ENCODE data around the gene CIB4.
"Not testable (repeated sequence)": the region's sequence is repeated elsewhere in the genome, so short reads cannot be mapped to it uniquely, and the experiment has no call there.

Gene CIB4

DNA sequence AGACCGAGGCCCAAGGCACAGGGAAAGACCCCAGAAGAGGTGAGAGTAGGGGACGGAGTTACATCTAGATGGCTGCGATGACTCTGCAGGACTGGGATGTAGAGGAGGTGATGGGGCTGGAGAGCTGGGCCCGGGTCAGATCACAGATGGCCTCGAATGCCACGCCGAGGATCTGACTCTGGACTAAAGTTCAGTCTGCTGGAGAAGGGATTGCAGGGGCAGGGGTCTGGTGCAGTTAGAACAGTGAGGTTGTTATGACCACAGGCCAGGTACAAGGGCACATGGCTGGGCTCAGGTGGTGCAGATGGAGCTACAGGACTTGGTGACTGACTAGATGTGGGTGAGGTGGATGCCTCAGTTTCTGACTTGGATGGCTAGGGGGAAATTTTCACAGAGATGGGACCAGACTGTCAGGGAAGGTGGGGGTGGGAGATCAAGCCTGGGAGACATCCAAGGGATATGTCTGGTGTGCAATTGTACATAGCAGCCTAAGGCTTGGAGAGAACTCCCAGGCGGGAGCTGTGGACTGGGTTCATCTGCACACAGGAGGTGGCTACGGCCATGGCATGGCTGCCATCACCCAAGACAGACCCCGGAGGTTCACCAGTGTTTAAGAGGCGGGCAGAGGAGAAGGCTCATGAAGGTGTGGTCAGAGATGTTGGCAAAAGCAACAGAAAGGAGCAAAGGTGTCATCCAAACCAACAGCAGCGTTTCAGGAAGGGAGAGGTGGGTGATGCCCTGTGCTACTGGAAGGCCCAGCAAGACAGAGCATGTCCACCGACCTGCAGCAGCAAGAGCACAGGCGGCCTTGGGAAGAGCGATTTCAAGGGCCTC, 66.9 kb downstream of the CIB4 start:
- in situ Hi-C loops (cut with HindIII; ENCODE audit: low sequenced_read_pairs), result no loop called here

DNA sequence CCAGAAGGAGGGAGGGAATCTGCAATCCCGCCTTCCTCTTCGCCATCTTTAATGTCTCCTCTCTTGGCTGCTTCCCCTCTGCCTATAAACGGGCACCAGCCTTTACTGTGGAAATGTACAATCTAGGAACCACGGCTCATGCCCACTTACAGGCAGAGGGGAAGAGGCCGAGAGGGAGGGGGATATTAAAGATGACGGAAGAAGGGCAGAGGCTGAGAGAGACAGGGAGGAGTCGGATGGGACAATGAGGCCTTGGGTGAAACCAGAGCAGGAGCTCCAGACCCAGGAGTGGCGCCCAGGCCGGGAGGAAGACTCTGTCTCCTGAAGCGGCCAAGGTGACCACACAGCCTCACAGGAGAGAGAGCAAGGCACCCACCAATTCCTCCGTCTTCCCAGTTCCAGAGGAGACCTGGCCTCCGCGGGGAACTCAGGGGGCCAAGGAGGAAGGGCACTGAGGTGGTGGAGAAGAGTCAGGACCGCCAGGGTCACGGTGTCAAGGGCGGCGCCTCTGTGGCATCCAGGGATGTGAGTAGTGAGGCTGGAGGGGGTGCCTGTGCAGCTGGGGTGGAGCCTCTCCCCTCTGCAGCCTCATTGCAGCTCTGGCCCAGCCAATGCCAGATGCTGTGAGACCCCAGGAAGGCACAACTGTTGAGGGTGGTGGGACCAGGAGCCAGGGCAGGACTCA, 67.8 kb downstream of the CIB4 start:
- in situ Hi-C loops (cut with HindIII; ENCODE audit: low sequenced_read_pairs), result no loop called here

DNA sequence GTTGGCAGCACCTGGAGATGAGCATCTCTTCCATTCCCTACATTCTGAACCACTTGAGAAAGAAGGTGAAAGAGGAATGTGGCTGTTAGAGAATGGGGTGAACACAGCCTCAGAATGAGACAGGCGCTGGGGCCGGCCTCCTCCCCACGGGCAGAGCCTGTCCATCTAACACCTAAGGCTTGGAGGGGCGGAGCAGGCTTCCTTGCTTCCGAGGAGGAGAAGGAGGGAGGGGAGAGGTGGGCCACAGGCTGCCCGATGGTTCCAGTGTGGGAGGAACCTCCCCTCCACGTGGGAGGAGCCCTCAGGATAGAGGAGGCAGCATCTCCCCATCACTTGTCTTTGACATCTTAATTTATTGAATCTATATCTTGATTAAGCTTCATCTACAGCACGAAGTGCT, 68.6 kb downstream of the CIB4 start:
- in situ Hi-C loops (cut with HindIII; ENCODE audit: low sequenced_read_pairs), result no loop called here

DNA sequence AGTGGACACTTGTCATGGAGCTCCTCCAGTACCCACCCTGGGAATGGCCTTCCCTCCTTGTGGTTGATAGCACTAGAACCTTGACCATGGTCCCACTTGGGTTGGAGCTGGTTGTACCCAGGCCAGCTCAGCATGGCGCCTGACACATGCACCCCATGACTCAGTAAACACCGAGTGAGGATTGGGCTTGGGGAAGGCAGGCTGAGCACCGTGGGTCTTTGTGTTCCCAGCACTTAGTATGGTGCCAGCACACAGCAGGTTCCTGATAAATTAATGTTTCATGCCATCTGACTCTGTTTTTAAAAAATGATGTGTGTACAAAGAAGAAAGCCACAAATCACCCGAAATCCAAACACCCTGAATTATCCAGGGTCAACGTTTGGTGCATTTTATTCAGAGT, 69.8 kb downstream of the CIB4 start:
- in situ Hi-C loops (cut with HindIII; ENCODE audit: low sequenced_read_pairs), result no loop called here

DNA sequence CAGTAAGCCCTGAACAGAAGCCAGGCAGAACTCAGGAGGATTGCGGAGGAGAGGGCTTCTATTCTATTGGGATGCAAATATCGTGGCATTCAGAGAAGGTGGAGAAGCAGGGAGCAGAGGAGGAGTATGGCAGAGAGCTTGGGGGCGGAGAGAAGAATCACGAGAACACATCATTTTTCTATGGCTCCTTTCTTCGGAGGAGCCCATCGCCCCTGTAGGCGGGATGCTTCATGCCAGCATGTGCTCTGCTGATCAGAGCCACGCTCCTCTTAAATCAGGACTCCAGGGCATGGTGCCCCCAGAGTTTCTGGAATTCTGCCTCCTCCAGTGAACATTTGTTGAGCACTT, 71.1 kb downstream of the CIB4 start:
- in situ Hi-C loops (cut with HindIII; ENCODE audit: low sequenced_read_pairs), result no loop called here

DNA sequence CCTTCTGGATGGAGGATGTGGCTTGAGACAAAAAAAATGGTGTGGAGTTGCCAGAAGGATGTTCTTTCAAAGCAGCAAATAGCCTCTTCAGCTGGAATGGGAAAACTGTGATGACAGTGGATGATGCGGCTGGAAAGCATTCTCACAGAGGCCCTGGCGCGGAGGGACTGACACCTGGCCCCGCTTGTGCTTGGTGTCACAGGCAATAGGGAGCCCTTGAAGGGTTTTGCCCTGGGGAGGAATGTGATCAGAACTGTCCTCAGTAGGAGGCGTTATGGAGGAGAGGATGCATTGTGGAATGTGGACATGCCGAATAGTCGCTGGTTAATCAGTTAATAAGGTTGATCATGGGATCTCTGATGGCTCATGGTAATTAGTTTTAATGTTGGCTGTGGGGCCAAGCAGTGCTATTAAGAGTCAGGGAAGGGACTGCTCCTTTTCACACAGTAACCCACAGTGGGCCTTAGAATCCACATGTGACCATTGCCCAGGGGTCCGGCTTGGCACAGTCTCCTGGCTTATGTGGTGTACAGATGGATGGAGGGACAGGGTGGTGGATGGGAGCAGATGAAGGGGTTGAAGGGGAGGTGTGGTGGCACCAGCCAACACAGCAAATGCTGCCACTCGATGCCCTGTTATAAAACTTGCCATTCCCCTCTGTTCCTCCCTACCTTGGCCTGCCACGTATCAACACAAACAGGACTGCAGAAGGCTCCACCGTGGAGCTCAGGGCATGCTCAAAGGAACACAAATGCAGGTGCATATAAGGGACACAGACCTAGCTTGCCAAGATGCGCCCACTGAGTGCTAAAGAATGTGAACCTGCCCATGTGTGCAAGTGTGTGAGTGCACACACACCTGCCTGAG, 71.7 kb downstream of the CIB4 start:
- in situ Hi-C loops (cut with HindIII; ENCODE audit: low sequenced_read_pairs), result no loop called here

DNA sequence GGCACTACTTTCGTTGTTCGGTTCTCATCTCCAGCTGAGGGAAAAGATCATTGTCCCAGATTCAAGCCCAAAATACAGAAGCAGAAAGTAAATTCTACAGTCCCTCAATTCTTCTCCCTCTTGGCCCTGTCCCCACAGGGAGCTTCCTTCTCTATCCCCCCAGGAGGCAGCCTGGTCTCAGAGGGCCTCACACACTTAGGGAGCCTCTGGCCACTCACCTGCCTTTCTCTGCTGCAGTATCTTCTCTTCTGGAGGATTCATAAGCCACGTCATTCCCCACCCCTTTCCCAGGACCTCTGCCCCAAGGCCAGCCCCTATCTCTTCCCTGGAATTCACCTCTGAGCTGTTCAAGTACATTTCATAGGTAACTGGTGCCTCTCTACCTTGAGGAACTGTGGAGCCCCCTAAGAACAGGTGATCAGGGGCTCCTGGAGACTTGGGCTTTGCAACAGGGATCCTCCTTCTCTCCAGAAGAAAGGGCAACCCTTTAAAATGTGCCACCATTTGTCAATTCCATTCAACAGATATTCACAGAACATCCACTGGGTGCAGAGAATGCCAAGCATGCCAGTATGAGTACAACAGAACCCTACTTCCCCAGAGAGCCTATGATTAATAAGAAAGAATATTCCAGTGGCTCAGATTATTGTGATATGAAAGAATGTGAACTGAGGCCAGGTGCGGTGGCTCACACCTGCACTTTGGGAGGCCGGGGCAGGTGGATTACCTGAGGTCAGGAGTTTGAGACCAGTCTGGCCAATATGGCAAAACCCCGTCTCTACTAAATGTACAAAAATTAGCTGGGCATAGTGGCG, 72.9 kb downstream of the CIB4 start:
- in situ Hi-C loops (cut with HindIII; ENCODE audit: low sequenced_read_pairs), result no loop called here

DNA sequence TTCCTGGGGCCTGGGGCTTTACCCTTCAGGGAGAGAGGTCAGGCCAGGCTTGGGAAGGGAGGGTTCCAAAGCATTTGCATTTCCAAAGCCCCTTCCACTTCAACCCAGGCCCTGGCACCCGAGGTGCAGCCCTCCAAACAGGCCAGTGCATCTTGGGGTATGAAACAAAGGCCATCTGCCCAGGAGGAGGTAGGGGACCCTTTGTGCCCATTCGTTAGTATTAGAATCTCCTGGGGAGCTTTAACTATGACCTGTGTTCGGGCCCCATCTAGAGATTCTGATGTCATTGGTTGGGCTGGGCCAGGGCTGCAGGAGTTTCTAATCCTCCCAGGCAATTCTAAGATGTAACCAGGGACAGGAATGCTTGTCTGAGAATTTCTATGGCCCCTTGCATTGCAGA, 73.6 kb downstream of the CIB4 start:
- in situ Hi-C loops (cut with HindIII; ENCODE audit: low sequenced_read_pairs), result no loop called here

DNA sequence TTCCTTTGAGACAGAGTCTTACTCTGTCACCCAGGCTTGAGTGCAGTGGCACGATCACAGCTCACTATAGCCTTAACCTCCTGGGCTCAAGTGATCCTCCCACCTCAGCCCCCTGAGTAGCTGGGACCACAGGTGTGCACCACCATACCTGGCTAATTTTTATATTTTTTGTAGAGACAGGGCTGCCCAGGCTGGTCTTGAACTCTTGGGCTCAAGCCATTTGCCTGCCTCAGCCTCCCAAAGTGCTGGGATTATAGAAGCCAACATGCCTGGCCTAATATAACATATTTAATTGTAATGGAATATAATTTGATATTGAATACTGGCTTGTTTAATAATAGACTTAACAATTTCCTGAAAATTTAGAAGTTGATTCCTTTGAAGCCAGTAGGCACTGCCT, 74.4 kb downstream of the CIB4 start:
- in situ Hi-C loops (cut with HindIII; ENCODE audit: low sequenced_read_pairs), result not testable (repeated sequence)

DNA sequence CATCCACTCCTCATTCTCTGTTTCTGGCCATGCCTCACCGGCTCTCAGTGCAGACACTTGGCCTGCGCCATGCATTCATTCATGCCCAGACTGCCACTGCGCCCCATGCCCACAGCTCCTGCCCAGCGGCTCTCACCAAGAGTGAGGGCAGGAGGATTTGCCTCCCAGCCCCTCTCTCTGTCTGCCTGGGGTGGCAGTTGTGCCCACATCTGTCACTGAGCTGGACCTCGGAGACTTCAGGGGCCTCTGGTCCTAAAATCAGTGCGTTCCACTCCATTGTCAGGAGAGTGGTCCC, 75.1 kb downstream of the CIB4 start:
- in situ Hi-C loops (cut with HindIII; ENCODE audit: low sequenced_read_pairs), result no loop called here

DNA sequence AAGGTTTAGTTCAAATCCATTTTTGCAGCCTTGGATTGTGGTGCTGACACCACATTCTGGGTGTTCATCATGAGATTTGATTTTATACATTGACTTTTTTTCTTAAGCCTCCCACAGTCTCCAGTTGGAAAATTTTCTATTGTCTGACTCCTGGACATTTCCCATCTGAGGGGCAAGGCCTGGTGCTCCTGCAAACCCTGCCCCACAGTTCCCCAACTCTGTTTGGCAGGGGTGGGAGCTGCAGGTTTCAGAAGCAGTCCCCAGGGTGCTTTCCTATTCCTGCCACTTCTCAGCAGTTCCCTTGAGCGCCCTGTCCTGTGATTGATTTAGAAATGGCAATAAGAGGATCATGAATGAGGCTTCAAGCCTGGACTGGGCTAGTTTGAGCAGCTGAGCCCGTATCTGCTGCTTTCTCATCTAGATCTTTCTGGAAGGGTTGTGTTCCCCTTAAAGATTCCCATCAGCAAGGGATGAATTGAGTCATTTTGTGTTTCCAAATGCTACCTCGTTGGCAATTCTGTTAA, 77.0 kb downstream of the CIB4 start:
- in situ Hi-C loops (cut with HindIII; ENCODE audit: low sequenced_read_pairs), result no loop called here

DNA sequence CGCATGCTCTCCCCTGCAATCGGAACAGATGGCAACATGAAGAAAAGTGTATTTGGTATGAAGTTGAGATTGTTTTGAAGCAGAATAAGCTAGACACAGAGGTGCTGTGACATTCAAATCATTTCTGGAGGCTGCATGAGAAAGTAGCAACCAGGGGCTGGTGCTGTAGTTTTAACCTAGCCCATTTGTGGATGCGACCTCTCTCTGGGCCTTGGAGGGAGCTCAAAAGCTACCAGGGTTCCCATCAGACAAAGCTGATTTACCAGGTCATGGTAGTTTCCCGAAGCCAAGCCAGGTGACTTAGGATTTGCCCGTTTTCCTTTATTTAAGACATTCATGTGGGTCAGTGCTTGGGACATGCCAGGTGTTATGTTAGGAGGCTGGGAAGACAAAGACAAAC, 77.5 kb downstream of the CIB4 start:
- in situ Hi-C loops (cut with HindIII; ENCODE audit: low sequenced_read_pairs), result no loop called here

DNA sequence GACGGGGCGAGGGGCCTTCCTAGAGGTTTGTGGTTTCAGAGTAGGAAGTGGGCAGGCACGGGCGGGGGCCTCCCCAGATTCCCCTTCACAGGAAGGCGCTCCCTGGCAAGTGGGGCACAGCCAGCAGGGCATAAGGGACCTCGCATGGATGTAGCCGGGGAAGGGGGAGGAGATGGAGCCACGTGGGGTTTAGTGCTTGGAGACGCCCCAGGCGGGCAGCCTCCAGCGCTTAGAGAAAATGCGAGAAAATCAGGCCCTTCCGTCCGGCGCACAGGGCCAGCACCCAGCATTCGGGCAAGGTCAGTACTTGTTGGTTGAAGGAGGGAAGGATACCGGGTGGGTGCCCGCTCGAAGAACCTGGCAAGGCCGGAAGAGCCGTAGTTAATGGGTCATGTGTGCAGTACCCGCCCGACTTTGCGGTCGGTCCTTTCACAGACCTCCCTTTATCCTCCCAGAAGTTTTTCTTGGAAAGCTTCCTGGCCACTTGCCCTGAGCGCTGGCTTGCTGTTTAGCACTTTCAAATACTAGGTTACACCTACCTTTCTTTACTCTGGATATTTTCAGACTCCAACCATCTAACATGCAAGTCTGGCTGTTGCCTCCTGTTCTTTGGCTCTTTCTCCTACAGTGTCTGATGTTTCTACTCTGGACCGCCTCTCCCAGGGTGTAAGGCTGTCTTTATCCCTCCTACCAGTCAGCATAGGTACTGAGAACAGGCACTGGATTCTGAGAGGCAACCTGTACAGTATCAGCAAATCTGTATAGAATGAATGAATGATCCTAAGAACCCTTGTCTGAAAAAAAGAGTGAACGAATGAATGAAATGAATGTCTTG, 78.1 kb downstream of the CIB4 start:
- in situ Hi-C loops (cut with HindIII; ENCODE audit: low sequenced_read_pairs), result no loop called here

DNA sequence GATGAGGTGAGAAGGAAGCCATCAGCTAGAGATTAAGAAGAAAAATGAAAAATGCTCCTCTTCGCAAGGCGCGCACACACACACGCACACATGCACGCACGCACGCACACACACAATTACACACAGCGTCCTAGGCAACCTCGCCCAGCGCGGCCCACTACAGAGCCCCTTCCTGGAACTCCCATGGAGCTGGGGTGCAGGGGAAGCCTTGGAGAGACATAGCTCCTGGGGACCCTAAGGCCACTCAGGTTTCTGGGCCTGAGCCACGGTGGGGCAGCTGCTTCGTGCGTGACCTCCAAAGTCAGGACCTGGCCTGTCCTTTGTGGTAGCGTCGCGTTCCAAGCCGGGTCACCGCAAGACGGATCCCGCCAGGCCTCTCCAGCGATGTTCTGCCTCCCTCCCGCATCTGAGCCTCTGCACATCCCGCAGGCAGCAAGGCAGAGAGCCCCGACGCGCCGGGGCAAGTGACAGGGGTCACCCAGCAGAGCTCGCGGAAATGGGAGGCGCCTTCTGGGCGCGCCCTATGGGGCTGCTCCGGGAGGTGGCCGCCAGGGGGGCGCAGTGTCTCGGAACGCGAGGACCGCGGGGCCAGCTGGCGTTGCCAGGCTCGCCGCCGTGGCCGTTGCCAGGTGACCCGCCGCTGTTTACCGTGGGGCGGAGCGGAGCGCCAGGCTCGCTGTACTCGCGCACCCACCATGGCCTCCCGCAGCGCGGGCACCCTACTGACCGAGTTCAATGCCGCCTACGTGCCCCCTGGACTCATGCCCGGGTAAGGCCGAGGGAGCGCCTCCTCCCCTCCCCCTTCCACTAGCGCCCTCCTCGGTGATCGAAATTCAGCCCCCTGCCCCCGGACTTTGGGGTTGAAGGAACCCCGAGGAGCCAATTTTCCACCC, 79.0 kb downstream of the CIB4 start:
- in situ Hi-C loops (cut with HindIII; ENCODE audit: low sequenced_read_pairs), result no loop called here

DNA sequence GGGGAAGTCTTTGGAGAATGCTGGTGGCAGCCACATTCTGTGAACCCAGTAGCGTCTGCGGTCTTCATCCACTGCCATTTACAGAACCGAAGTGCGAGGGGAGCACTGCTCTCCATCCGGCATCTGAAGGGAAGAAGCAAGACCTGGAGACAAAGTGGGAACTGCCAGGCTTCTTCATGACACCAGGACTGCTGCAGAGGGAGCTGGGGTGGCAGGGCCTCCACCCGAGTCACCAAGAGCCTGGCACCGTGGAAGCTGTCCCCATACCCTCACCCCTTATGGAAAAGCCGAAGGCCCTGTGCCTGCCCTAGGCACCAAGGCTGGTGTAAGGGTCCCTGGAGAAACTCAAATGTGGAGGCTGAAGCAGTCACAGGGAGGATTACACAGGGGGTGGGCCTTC, 79.8 kb downstream of the CIB4 start:
- in situ Hi-C loops (cut with HindIII; ENCODE audit: low sequenced_read_pairs), result no loop called here

DNA sequence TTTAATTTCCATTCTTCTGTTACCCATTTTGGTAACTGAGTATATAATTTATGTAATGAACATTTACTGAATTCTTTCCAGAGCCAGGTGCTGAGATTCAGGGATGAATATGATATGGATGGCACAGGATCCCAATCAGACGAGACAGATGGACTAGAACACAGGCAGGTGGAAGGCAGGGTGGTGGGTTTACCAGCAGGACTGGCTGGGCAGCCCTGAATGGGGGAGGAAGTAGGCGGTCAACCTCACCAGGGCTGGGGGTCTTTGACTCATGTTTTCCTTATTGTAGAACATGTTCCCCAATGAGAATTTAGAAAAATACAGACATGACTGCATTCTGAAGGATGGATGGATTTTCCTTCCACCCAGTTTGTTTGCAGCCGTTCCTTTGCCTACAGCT, 80.3 kb downstream of the CIB4 start:
- in situ Hi-C loops (cut with HindIII; ENCODE audit: low sequenced_read_pairs), result no loop called here

DNA sequence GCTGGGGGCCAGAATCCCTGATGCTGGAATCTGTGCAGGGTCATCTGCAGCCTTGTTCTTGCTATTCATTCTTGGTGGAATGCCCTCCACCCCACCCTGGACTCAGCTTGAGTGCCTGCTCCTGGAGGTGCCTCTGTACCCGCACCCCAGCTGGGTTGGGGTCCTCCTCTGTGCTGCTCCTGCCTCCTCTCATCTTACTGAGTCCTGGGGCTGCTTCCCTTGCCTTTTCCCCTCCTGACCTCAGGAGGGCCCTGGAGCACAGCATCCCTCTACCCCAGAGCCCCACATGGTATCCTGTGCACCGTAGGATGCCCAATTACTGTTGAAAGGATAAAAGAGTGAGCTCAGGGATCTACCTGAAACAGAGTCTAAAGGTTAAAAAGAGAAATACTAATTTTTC, 81.6 kb downstream of the CIB4 start:
- in situ Hi-C loops (cut with HindIII; ENCODE audit: low sequenced_read_pairs), result no loop called here

DNA sequence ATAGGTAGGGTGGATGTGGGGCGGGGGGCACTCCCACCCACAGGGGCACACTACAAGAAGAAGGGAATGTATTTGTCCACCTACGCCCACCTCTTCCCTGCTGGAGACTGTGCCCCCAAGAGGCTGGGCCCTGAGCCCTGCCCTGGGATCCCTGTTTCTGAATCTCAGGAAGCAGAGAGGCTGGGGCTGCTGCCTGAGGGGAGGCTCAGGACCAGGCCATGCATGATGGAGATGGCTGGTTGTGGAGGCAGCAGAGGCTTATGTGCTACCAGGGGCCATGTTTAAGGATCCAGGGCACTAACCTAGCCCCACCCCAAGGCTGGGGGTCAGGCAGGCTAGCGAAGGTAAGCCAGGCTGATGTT, 82.1 kb downstream of the CIB4 start:
- in situ Hi-C loops (cut with HindIII; ENCODE audit: low sequenced_read_pairs), result no loop called here

All from DLD1 (cell line).